Activated naive CD8-positive, alpha-beta T cell treated with anti-CD3 and anti-CD28 coated beads, Interleukin-2, amount 50 U/mL, for 24 hours (primary cell): ENCODE data around the gene MEF2D.
A peak's percentile ranks its signal among the peaks of the same experiment; 100 is the strongest.

Experiments
- ATAC-seq: fragments of 150-1000 bp; cut with Tn5 transposase; one replicate; pipeline ENCODE4 v1.10.0; 2021
- DNase-seq: peaks from one replicate; pipeline ENCODE4 v3.0.0; 2021
- H3K27ac Mint-ChIP-seq: one replicate; pipeline ENCODE4 v1.8.0; 2021; ENCODE audit warnings: mild to moderate bottlenecking, mixed read lengths
- H3K27me3 Mint-ChIP-seq: one replicate; pipeline ENCODE4 v1.8.0; 2021; ENCODE audit warnings: mixed read lengths
- H3K36me3 Mint-ChIP-seq: one replicate; pipeline ENCODE4 v1.8.0; 2021; ENCODE audit warnings: low read depth, mixed read lengths
- H3K4me1 Mint-ChIP-seq: one replicate; pipeline ENCODE4 v1.8.0; 2021; ENCODE audit warnings: mixed read lengths
- H3K4me3 Mint-ChIP-seq: one replicate; pipeline ENCODE4 v1.8.0; 2021; ENCODE audit warnings: mild to moderate bottlenecking, moderate library complexity, mixed read lengths
- H3K9me3 Mint-ChIP-seq: one replicate; pipeline ENCODE4 v1.8.0; 2021; ENCODE audit warnings: mixed read lengths

Gene MEF2D

DNA sequence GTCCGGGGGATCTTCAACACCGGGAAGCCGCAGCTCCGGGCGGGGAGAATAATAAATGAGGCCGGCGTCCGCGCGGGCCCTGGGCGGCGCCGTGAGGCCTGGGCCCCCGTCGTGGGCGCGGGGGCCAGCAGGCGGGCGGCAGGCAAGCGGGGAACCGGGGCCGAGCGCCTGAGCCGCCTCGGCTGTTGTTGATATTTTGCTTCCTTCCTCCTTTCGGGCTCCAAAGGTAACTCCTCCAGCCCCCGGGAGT is at the start of gene MEF2D:
Gene MEF2D, minus strand, starts transcription at position 233 of the 250 bp plus-strand sequence. CDS start 17,483 bp downstream, outside the sequence.
- no peak for ATAC-seq
- H3K4me3 Mint-ChIP-seq: peak within 1 kb of the TSS; percentile 86
- peaks cover 80% of the 10 kb centered on the region for H3K4me1 Mint-ChIP-seq
- H3K36me3 Mint-ChIP-seq: peaks cover 4% of the 10 kb centered on the region
- H3K9me3 Mint-ChIP-seq: no peaks in the 10 kb centered on the region
- H3K27me3 Mint-ChIP-seq: no peaks in the 10 kb centered on the region
- H3K27ac Mint-ChIP-seq: peak within 1 kb of the TSS; percentile 95
- no peak for DNase-seq

DNA sequence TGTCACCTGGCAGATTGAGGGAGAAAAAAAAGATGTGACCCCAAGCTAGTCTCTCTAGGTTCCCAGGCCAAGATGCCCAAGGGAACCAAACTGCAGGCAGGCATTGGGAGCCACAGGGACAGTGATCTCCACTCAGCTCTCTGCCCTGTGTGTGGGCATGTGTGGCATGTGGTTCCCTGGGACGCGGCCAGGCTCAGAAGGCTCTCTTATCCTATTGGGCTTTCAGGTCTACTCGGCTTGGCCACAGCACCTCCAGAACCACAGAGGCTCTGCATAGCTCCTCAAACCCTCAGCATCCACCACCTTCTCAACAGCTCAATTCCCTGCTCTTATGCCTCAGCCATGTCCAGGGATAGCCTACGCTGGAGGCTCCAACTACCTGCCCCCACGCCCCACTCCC is 49.8 kb upstream of the MEF2D start:
- no peaks in the 10 kb centered on the region for H3K36me3 Mint-ChIP-seq
- H3K9me3 Mint-ChIP-seq: no peaks in the 10 kb centered on the region
- peaks cover 10% of the 10 kb centered on the region for H3K4me1 Mint-ChIP-seq
- no peak for ATAC-seq
- no peaks in the 10 kb centered on the region for H3K27me3 Mint-ChIP-seq
- H3K27ac Mint-ChIP-seq: no peak overlapping the region
- H3K4me3 Mint-ChIP-seq: no peak overlapping the region
- DNase-seq: no peak

DNA sequence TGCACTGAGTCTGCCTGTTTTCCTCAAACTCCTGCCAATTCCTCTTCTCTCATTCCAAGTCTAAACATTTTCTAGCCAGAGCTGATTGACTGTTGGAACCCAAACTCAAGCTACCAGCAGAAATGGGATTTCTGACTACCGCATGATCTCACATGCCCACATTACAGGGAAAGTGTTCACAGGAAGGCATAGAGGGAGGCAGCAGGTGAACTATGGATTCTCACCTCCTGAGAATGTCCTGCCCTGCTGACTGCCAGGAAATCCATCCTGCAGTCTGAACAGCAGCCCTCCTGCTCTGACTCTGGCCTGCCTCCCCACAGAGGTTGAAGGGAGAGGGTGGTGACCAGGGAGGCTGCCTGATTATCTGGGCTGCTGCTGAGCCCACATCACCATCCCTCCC is 49.3 kb upstream of the MEF2D start:
- ATAC-seq: no peak
- no peaks in the 10 kb centered on the region for H3K36me3 Mint-ChIP-seq

DNA sequence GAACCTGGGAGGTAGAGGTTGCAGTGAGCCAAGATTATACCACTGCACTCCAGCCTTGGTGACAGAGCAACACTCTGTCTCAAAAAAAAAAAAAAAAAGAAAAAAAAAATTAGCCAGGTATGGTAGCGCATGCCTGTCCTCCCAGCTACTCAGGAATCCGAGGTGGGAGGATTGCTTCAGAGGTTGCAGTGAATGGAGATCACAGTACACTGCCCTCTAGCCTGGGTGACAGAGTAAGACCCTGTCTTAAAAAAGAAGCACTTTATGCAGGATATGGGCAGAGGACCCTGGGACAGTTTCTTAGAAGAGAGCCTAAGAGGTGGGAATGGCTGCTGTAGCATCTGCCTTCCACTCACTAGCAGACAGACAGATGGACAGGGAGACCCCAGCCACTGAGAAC is 48.8 kb upstream of the MEF2D start:
- no peak overlapping the region for H3K27ac Mint-ChIP-seq
- H3K36me3 Mint-ChIP-seq: no peaks in the 10 kb centered on the region
- no peaks in the 10 kb centered on the region for H3K27me3 Mint-ChIP-seq
- ATAC-seq (no peak), DNase-seq (no peak)
- no peak overlapping the region for H3K4me3 Mint-ChIP-seq
- H3K4me1 Mint-ChIP-seq: peaks cover 10% of the 10 kb centered on the region
- H3K9me3 Mint-ChIP-seq: no peaks in the 10 kb centered on the region

More for the DNA sequence above, 49.3 kb upstream of the MEF2D start:
- H3K4me3 Mint-ChIP-seq: no peak overlapping the region
- H3K9me3 Mint-ChIP-seq: no peaks in the 10 kb centered on the region
- H3K27ac Mint-ChIP-seq: no peak overlapping the region
- peaks cover 10% of the 10 kb centered on the region for H3K4me1 Mint-ChIP-seq
- no peak for DNase-seq
- H3K27me3 Mint-ChIP-seq: no peaks in the 10 kb centered on the region

DNA sequence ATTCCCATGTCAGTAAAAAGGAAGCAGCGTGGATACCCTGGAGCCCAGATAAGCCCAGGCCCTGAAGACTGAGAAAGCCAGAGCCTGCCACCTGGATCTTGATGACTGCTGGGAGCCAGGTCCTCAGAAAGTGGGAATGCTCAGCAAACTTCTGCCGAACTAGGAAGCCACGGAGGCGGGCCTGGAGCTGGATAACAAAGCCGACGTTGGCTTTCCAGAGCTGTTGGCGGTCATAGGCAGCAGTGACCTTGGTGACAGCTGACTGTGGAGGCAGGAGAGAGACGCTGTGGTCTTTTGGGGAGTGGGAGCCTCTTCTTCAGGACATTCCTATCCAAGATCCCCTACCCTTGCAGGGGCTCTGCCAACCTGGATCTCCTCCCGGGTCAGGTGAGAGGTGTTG is 47.4 kb upstream of the MEF2D start:
- Mint-ChIP-seq H3K36me3 (no peaks in the 10 kb centered on the region), H3K27me3 (no peaks in the 10 kb centered on the region), H3K27ac (no peak overlapping the region), H3K4me1 (peaks cover 8% of the 10 kb centered on the region), H3K4me3 (no peak overlapping the region), H3K9me3 (no peaks in the 10 kb centered on the region)
- ATAC-seq (no peak), DNase-seq (no peak)

DNA sequence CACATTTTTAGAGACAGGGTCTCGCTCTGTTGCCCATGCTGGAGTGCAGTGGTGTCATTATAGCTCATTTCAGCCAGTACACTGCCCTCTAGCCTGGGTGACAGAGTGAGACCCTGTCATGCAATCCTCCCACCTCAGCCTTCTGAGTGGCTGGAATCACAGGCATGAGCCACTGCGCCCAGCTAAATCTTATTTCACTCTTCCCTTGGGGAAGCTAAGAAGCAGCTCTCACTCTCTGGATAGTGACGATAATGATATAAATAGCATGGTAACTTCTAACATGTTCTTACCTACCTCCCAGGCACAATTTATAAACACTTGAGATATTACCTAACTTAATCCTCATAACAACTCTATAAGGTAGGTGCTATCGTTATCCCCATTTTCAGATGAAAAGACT is 46.9 kb upstream of the MEF2D start:
- Mint-ChIP-seq H3K27ac (no peak overlapping the region), H3K27me3 (no peaks in the 10 kb centered on the region), H3K4me1 (peaks cover 6% of the 10 kb centered on the region), H3K4me3 (no peak overlapping the region), H3K36me3 (no peaks in the 10 kb centered on the region), H3K9me3 (no peaks in the 10 kb centered on the region)
- ATAC-seq: no peak
- no peak for DNase-seq

DNA sequence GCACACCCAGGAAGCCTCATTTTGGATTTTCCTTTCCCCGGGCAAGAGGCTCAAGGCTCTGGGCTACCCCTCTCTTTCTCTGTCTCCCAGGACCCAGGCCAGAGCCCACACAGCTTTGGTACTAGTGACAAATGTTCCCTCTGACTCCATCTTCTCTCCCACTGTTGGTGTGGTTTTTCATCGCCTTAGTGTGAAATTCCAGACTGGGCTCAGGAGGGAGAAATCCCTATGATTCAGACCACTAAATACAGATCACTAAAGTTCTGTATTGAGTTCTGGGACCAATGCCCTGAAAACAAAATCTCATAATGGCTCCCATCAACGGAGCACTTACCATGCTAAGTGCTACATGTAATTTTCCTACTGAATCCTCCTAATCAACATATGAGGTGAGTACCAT is 45.7 kb upstream of the MEF2D start:
- Mint-ChIP-seq H3K27me3 (no peaks in the 10 kb centered on the region), H3K4me1 (no peaks in the 10 kb centered on the region), H3K4me3 (no peak overlapping the region), H3K9me3 (no peaks in the 10 kb centered on the region), H3K27ac (no peak overlapping the region), H3K36me3 (no peaks in the 10 kb centered on the region)
- ATAC-seq (no peak), DNase-seq (no peak)

DNA sequence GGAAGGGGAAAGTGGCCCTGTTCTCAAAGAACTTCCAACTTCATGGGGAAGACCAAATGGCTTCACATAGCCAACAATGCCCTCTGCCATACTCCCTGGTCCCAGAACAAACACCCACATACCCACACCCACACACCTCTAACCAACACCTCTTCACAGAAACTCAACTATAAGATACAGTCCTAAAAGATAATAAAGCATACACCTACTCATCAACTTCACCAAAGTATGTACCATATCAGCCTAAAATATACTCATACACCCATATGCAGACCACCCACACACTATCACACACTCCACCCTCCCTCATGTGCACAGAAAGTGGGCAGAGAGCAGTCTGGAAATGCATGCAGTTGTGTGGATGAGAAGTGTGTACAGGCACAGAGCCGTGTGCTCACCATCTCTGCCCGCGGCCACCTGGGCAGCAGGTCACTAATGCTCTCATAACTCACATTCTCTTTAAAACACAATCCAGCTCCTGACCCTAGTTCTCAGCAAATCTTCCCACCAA is 44.1 kb upstream of the MEF2D start:
- Mint-ChIP-seq H3K4me3 (no peak overlapping the region), H3K36me3 (no peaks in the 10 kb centered on the region), H3K27me3 (no peaks in the 10 kb centered on the region), H3K4me1 (no peaks in the 10 kb centered on the region), H3K9me3 (no peaks in the 10 kb centered on the region), H3K27ac (no peak overlapping the region)
- no peak for DNase-seq
- no peak for ATAC-seq

DNA sequence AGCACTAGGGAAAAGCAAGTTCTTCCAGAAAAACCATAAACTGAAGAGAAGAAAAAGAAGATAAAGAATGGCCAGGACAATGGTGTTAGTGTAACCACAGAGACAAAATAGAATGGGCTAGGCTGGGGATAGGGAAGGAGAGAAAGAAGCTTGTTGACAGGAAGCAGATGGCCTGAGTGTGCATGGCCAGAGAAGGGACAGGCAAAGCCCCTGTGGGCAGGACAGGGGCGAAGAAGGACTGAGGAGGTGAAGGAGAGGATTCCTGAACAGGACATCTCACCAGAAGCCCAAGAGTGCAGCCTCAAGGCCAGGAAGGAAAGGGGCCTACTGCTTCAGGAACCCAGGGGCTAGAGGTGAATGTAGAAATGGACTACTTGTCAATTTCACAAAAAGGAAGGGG is 42.5 kb upstream of the MEF2D start:
- no peaks in the 10 kb centered on the region for H3K9me3 Mint-ChIP-seq
- H3K27ac Mint-ChIP-seq: no peak overlapping the region
- H3K4me1 Mint-ChIP-seq: no peaks in the 10 kb centered on the region
- DNase-seq (no peak), ATAC-seq (no peak)
- H3K27me3 Mint-ChIP-seq: no peaks in the 10 kb centered on the region
- H3K4me3 Mint-ChIP-seq: no peak overlapping the region
- no peaks in the 10 kb centered on the region for H3K36me3 Mint-ChIP-seq

DNA sequence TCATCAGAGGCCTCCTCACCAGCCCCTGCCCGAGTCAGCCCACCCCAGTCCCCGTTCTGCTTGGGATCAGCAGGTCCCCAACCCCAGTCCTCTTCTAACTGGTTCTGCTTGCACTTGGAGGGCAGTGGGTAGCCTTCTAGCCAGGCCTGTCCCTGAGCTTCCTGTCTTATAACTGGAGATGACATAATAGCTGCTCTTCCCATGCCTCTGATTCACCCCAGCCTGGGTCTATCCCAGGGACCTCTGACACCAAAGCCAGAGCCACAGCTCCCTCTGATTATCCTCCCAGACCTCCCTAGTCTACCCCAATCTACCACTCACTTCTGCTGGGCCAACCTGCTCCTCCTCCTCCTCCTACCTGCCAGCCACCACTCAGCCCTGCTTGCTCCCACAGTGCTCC is 40.4 kb upstream of the MEF2D start:
- peaks cover 2% of the 10 kb centered on the region for H3K36me3 Mint-ChIP-seq
- no peak overlapping the region for H3K27ac Mint-ChIP-seq
- no peaks in the 10 kb centered on the region for H3K4me1 Mint-ChIP-seq
- H3K4me3 Mint-ChIP-seq: no peak overlapping the region
- no peak for ATAC-seq
- H3K27me3 Mint-ChIP-seq: no peaks in the 10 kb centered on the region
- H3K9me3 Mint-ChIP-seq: no peaks in the 10 kb centered on the region
- no peak for DNase-seq

DNA sequence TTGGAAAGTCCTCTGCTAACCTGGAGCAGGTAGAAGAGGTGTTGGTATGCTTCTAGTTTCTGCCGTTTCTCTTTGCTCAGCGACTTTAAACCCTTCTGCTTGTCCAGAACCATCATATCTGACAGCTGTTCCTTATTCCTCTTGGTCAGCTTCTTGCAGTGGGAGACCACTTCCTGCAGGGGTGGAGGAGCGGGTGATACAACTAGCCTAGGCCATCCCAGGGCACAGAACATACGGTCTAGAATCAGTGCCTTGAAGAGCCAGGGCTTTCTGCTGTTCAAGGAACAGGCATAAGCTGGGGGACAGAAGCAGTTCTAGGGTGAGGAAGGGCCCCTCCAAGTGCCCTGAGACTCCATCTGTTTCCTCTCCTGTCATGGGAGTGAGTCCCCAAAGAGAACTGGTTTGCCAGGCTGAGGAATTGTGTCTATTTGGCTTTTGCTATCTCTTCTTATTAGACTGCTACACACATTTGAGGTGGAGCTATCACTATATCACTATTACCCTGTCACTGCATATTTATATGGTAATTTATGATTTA is 39.3 kb upstream of the MEF2D start:
- peaks cover 2% of the 10 kb centered on the region for H3K36me3 Mint-ChIP-seq
- H3K4me1 Mint-ChIP-seq: no peaks in the 10 kb centered on the region
- no peaks in the 10 kb centered on the region for H3K27me3 Mint-ChIP-seq
- DNase-seq (no peak), ATAC-seq (no peak)
- H3K9me3 Mint-ChIP-seq: no peaks in the 10 kb centered on the region
- no peak overlapping the region for H3K4me3 Mint-ChIP-seq
- H3K27ac Mint-ChIP-seq: peak overlapping the region; percentile 1

DNA sequence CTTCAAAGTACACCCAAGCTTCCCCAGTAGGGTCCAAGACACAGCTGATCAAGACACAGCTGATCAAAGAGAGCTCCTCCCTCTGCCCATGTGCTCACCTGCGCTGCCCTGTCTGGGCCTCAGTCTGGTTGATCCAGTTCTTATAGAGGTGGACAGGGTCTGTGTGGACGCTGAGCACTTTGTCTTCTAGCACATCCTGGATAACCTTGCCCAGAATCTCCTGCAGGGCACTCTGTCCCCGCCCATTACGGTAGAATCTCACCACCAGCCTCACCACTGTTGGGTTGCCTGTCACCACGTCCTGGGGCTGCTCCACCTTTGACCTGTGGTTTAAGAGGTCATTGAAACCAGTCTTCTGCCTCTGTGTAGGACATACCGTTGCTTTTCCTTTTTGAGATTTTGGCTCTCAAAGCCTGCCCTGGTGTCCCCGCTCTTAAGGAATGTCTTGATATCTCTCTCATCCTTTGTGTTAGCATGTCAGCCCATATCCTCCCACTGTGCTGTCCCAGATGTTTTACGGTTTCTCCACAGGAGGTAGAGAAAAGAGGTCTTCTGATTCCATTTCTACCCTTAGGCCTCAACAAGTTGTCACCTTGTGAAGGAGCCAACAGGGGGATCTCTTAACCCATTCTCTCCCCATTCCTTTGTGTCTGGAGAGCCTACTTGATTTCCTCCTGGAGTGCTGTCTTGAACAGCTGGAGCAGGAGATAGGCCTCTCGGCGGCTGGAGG is 38.3 kb upstream of the MEF2D start:
- H3K9me3 Mint-ChIP-seq: no peaks in the 10 kb centered on the region
- ATAC-seq (no peak), DNase-seq (no peak)
- H3K27me3 Mint-ChIP-seq: no peaks in the 10 kb centered on the region
- no peak overlapping the region for H3K27ac Mint-ChIP-seq
- H3K4me1 Mint-ChIP-seq: no peaks in the 10 kb centered on the region
- no peak overlapping the region for H3K4me3 Mint-ChIP-seq
- H3K36me3 Mint-ChIP-seq: peaks cover 2% of the 10 kb centered on the region

DNA sequence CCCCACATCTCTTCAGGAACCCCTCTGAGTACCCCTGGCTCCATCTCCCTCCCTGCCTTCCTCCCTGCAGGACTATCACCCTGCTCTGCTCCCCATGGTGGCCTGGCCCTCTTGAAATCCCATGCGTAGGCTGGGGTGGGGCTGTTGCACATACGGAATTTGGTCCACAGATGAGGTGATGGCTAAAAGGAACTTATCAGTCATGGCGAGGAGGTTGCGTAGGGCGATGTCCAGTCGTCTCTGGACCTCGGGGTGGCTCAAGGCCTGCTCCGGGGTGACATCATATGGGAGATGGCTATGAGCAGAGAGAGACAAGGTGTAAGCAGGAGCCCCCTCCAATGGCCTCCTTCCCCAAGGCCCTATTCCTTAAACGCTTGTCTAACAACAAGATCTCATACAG is 36.5 kb upstream of the MEF2D start:
- Mint-ChIP-seq H3K27me3 (no peaks in the 10 kb centered on the region), H3K9me3 (no peaks in the 10 kb centered on the region), H3K36me3 (peaks cover 2% of the 10 kb centered on the region), H3K4me3 (no peak overlapping the region), H3K4me1 (no peaks in the 10 kb centered on the region), H3K27ac (no peak overlapping the region)
- DNase-seq (no peak), ATAC-seq (no peak)

DNA sequence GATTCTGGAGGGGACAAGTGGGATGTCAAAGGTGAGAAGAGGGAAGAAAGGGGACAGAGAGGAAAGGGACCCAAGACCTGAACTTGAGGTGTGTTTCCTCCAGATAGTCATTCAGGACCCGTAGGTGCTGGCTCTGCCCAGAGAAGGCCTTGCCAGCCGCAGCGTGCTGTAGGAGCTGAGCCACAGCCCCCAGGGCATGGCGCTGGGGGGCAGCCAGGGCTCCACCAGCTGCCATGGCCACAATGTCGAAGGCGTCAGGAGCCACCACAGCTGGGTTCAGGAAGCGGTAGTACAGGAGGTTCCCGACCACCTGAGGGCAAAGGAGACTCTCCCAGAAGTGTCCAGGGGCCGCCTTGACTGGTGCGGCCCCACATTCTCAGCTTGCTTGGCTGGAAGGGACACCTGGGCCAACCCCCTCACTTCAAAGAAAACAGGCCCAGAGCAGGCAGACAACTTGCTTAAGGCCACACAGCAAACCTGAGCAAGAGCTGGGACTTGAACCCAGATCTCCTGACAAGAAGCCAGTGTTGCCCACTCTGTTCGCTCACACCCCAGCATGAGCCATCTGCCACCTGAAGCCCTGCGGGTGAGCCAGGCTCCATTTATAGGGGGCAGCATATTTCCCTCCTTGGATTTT is 34.0 kb upstream of the MEF2D start:
- Mint-ChIP-seq H3K9me3 (no peaks in the 10 kb centered on the region), H3K27me3 (no peaks in the 10 kb centered on the region), H3K36me3 (peaks cover 2% of the 10 kb centered on the region), H3K27ac (no peak overlapping the region), H3K4me1 (no peaks in the 10 kb centered on the region), H3K4me3 (no peak overlapping the region)
- no peak for DNase-seq
- no peak for ATAC-seq

DNA sequence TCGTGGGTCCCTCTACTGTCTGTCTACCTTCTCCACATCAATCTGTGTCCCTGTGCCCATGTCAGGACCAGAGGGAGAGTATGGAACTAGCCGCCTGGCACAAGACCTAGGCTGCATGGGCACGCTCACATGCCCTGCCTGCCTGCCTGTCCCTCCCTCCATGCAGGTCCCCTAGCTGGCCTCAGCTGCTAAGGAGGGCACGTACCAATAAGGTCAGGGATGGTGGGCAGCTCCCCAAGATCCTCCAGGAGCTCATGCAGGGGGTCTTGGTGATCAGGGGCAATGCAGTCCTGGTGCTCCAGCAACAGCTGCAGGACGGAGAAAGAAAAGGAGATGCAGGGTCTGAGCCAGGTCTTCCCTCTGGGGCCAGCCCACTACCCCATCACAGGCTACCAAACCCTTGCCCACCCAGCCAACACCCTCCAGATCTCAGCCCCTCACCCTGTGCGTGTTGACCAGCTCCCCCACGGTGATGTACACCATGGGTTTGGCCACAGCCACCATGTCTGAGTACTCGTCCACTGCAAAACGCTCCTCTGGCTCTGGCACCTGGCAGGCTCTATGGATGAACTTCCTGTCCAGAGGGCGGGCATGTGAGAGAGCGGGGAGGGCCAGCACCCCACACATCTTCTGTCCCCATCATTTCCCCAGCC is 33.1 kb upstream of the MEF2D start:
- Mint-ChIP-seq H3K4me3 (no peak overlapping the region), H3K27me3 (no peaks in the 10 kb centered on the region), H3K9me3 (no peaks in the 10 kb centered on the region), H3K36me3 (peaks cover 2% of the 10 kb centered on the region), H3K27ac (no peak overlapping the region), H3K4me1 (no peaks in the 10 kb centered on the region)
- DNase-seq (no peak), ATAC-seq (no peak)
